Natural killer cell (primary cell): Measurements from ENCODE around the gene INS. TPM values are rescaled to one million over a fixed set of nuclear protein-coding genes. Genes with fewer than 3 reads are reported as not detected.

Experiments used
- ATAC-seq, 3 donors: fragments of 150-1000 bp in 2 of 3; fragments of 200-7000 bp in 1 of 3; cut with Tn5 transposase; 1 replicate in 1 of 3; 2 replicates in 2 of 3; pipeline ENCODE4 v1.10.0; 2021; ENCODE audit warnings: mild to moderate bottlenecking in 2 of 3, moderate library complexity in 2 of 3
- DNase-seq, 2 donors: peaks; one replicate each; pipeline versions ENCODE4 v3.0.0 to v3.0.0-alpha.2; 2013 to 2021; ENCODE audit warnings: mixed read lengths in 1 of 2
- H3K27ac ChIP-seq: one replicate; pipeline ENCODE4 v1.5.1; 2013; ENCODE audit warnings: mild to moderate bottlenecking, low read length
- H3K27me3 ChIP-seq: one replicate; pipeline ENCODE4 v1.6.1; 2013; ENCODE audit warnings: low read length; ENCODE audit not compliant: control insufficient read depth, insufficient read depth
- H3K36me3 ChIP-seq: one replicate; pipeline ENCODE4 v1.6.1; 2013; ENCODE audit warnings: low read length; ENCODE audit not compliant: control insufficient read depth, insufficient read depth
- H3K4me1 ChIP-seq: one replicate; pipeline ENCODE4 v1.6.1; 2013; ENCODE audit warnings: low read length; ENCODE audit not compliant: control insufficient read depth, insufficient read depth
- H3K4me3 ChIP-seq: one replicate; pipeline ENCODE4 v1.5.1; 2013; ENCODE audit warnings: low read length
- H3K9me3 ChIP-seq: one replicate; pipeline ENCODE4 v1.6.1; 2013; ENCODE audit warnings: low read length; ENCODE audit not compliant: control insufficient read depth, insufficient read depth
- H3K27ac Mint-ChIP-seq, 2 donors: one replicate each; pipeline ENCODE4 v1.8.0; 2022; ENCODE audit warnings: mild to moderate bottlenecking in 2 of 2, mixed read lengths in 2 of 2, moderate library complexity in 1 of 2
- H3K27me3 Mint-ChIP-seq, 2 donors: one replicate each; pipeline ENCODE4 v1.8.0; 2022; ENCODE audit warnings: low read depth in 2 of 2, mixed read lengths in 2 of 2
- H3K36me3 Mint-ChIP-seq: one replicate; pipeline ENCODE4 v1.8.0; 2022; ENCODE audit warnings: mixed read lengths
- H3K4me1 Mint-ChIP-seq, 2 donors: one replicate each; pipeline ENCODE4 v1.8.0; 2022; ENCODE audit warnings: mixed read lengths in 2 of 2
- H3K4me3 Mint-ChIP-seq: one replicate; pipeline ENCODE4 v1.8.0; 2022; ENCODE audit warnings: mild to moderate bottlenecking, moderate library complexity, mixed read lengths
- H3K9me3 Mint-ChIP-seq, 2 donors: one replicate each; pipeline ENCODE4 v1.8.0; 2022; ENCODE audit warnings: mixed read lengths in 2 of 2
- WGBS: methylation state at CpG from one replicate; pipeline ENCODE4 v1.1.7; 2013; ENCODE audit warnings: missing lambda C conversion rate; ENCODE audit not compliant: insufficient coverage; 5-methylcytosine and 5-hydroxymethylcytosine counted together
- intact Hi-C: fragments of 100-400 bp; cut with micrococcal nuclease; formaldehyde crosslinking; loops from one replicate; pipeline ENCODE4 v1.14.2; 2022
- total RNA-seq, 4 donors: library from RNA; stranded (reverse); fragments of 120-200 nt in 1 of 4; gene quantifications; one replicate each; pipeline versions ENCODE4 v1.2.3 to v1.2.4, GENCODE V29; 2013 to 2022
- TF ChIP-seq, protein P1 (sequence below): fragments of 200-600 bp; IDR thresholded peaks from one replicate; pipeline ENCODE4 v1.8.0; 2022; ENCODE audit warnings: antibody characterized with exemption

The INS gene
- total RNA-seq, 3 donors from 2014 or later (not counting 1 experiment from before 2014, with no cell fraction given): not detected

DNA sequence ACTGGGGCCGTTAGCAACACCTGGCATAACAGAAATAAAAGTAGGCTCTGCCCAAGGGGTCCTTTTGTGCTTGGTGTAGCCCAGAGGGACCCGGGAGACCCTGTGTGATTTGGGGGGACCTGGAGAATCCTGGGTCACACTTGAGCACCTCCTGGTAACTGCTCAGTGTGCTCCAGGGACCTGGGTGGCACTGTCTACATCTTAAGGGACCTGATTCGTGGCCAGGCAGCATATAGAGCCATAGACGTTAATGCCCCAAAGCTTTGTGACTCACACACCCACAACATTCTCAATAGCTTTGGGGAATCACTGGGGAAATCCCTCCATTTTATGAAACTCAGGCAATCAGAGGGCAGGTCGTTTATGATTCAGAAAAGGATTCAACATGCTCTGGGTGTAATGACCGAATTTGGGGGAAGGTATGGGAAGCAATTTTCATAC, 18.2 kb downstream of the INS start:
- no peak overlapping the region for H3K4me3 Mint-ChIP-seq
- peaks cover 41 to 52% of the 10 kb centered on the region in 2 donors for H3K27me3 Mint-ChIP-seq
- Histone ChIP-seq H3K27ac (no peak overlapping the region), H3K9me3 (no peaks in the 10 kb centered on the region), H3K27me3 (peaks cover 39% of the 10 kb centered on the region), H3K4me1 (peaks cover 6% of the 10 kb centered on the region), H3K36me3 (no peaks in the 10 kb centered on the region), H3K4me3 (no peak overlapping the region)
- TF ChIP-seq, protein P1, sequence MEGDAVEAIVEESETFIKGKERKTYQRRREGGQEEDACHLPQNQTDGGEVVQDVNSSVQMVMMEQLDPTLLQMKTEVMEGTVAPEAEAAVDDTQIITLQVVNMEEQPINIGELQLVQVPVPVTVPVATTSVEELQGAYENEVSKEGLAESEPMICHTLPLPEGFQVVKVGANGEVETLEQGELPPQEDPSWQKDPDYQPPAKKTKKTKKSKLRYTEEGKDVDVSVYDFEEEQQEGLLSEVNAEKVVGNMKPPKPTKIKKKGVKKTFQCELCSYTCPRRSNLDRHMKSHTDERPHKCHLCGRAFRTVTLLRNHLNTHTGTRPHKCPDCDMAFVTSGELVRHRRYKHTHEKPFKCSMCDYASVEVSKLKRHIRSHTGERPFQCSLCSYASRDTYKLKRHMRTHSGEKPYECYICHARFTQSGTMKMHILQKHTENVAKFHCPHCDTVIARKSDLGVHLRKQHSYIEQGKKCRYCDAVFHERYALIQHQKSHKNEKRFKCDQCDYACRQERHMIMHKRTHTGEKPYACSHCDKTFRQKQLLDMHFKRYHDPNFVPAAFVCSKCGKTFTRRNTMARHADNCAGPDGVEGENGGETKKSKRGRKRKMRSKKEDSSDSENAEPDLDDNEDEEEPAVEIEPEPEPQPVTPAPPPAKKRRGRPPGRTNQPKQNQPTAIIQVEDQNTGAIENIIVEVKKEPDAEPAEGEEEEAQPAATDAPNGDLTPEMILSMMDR: no peak
- H3K9me3 Mint-ChIP-seq: no peaks in the 10 kb centered on the region
- no peak overlapping the region for H3K27ac Mint-ChIP-seq
- peak in 1 of 3 donors; percentile 34 for ATAC-seq
- 6% methylated on average over 6 of the region's 6 CpGs for WGBS
- intact Hi-C loops: no loop called here
- H3K4me1 Mint-ChIP-seq: peaks cover 0 to 5% of the 10 kb centered on the region in 2 donors
- peak in 1 of 2 donors; percentile 33 for DNase-seq
- H3K36me3 Mint-ChIP-seq: no peaks in the 10 kb centered on the region

DNA sequence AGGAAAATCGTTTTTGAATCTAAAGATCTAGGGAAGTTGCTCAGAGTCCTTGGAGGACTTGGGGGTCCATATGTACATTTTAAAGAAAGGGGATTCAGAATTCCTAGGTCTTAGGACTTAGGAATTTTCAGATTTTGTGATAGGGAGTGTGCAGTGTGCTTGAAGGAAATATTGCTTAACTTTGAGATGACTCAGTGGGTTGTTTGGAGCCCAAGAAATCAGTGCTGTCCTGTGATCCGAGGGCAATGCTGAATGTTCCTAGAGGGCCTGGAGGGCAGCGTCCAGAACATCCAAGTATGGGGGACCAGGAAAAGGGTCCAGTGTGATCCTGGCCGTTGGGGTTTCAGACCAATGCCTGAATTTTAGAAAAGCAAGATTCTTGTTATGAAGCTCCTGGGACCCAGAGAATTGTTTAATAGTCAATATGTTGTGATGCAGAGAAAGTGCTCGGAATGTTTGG, 18.7 kb downstream of the INS start:
- Histone ChIP-seq H3K27me3 (peaks cover 42% of the 10 kb centered on the region), H3K27ac (no peak overlapping the region), H3K36me3 (no peaks in the 10 kb centered on the region), H3K4me3 (no peak overlapping the region), H3K9me3 (no peaks in the 10 kb centered on the region), H3K4me1 (peaks cover 10% of the 10 kb centered on the region)
- no peak overlapping the region for H3K4me3 Mint-ChIP-seq
- peaks cover 41 to 55% of the 10 kb centered on the region in 2 donors for H3K27me3 Mint-ChIP-seq
- H3K4me1 Mint-ChIP-seq: peaks cover 0 to 5% of the 10 kb centered on the region in 2 donors
- no peak overlapping the region for H3K27ac Mint-ChIP-seq
- H3K36me3 Mint-ChIP-seq: no peaks in the 10 kb centered on the region
- WGBS: 13% methylated on average over 5 of the region's 5 CpGs
- TF ChIP-seq, protein P1: no peak
- DNase-seq (no peak), ATAC-seq (no peak)
- no peaks in the 10 kb centered on the region for H3K9me3 Mint-ChIP-seq
- intact Hi-C loops: no loop called here

DNA sequence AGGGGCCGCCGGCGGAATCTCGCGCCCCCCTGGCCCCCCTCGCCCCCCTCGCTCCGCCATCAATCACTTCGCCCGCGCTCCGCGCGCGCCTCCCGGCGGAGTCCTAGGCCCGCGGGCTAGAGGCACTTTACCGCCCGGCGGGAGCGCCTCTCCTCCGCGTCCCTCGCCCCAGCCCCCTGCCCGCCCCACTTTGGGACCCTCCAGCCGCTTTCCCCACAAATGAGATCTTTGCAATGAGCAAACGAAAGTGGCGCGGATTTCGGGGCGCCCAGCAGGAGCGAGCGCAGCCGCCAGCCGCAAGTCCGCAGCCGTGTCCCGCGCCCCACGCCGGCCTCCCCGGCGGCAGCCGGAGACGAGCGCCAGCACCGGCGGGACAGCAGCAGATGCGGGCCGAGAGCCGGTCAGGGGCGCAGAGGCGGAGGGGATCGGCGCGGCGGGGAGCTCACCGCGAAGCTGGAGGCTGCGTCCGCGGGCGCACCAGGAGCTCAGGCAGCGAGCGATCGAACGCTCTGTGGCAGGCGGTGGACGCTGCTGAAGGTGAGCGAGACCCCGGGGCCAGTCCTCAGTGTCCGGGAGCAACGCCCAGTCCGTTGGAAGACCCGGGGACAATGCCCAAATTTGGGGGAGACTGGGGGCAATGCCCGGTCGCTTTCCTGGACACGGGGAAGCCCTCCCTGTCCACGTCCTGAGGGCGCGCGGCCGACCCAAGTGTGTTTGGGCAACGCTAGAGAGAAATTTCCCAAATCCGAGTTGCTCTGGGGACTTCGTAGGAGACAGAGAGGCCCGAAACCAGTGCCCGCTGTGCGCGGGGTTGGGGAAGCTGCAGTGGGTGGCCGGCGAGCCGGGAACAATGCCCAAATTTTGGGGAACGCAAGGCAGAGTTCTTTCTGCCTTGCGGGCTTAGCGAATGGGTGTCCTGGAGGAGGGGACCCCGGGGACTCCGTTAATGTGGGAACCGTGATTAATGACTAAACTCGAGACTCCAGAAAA, 20.3 kb downstream of the INS start:
- intact Hi-C loops: no loop called here
- H3K4me1 ChIP-seq: peaks cover 13% of the 10 kb centered on the region
- Mint-ChIP-seq H3K4me3 (peak overlapping the region; percentile 14), H3K36me3 (no peaks in the 10 kb centered on the region), H3K27me3 (peaks cover 40 to 55% of the 10 kb centered on the region in 2 donors), H3K27ac (no peak overlapping the region), H3K4me1 (peaks cover 0 to 11% of the 10 kb centered on the region in 2 donors), H3K9me3 (no peaks in the 10 kb centered on the region)
- no peak overlapping the region for H3K27ac ChIP-seq
- H3K36me3 ChIP-seq: no peaks in the 10 kb centered on the region
- H3K4me3 ChIP-seq: no peak overlapping the region
- TF ChIP-seq, protein P1: no peak
- ATAC-seq (no peak), DNase-seq (no peak)
- peaks cover 43% of the 10 kb centered on the region for H3K27me3 ChIP-seq
- 5% methylated on average over 101 of the region's 102 CpGs for WGBS
- H3K9me3 ChIP-seq: no peaks in the 10 kb centered on the region
